Upper lobe of right lung (tissue), 1 donor: ENCODE measurements around the gene TP63. TPM values are rescaled to one million over a fixed set of nuclear protein-coding genes. Genes with fewer than 3 reads are reported as not detected.
A peak's percentile ranks its signal among the peaks of the same experiment; 100 is the strongest.

Experiments used
- ATAC-seq: fragments of 200-7000 bp; cut with Tn5 transposase; one replicate; pipeline ENCODE4 v1.9.1; 2020; ENCODE audit warnings: mild to moderate bottlenecking, moderate library complexity
- DNase-seq: peaks from one replicate; pipeline ENCODE4 v3.0.0-alpha.2; 2020
- H3K27ac ChIP-seq: fragments of 200-600 bp; one replicate; pipeline ENCODE4 v1.8.0; 2022
- H3K27me3 ChIP-seq: fragments of 200-600 bp; one replicate; pipeline ENCODE4 v1.8.0; 2022; ENCODE audit warnings: mild to moderate bottlenecking
- H3K36me3 ChIP-seq: fragments of 200-600 bp; one replicate; pipeline ENCODE4 v1.8.0; 2022
- H3K4me1 ChIP-seq: fragments of 200-600 bp; one replicate; pipeline ENCODE4 v1.8.0; 2022
- H3K4me3 ChIP-seq: fragments of 200-600 bp; one replicate; pipeline ENCODE4 v1.8.0; 2022; ENCODE audit warnings: mild to moderate bottlenecking
- H3K9me3 ChIP-seq: fragments of 200-600 bp; one replicate; pipeline ENCODE4 v1.8.0; 2022
- CTCF ChIP-seq: fragments of 200-600 bp; IDR thresholded peaks from one replicate; pipeline ENCODE4 v1.8.0; 2022; ENCODE audit warnings: antibody characterized with exemption
- intact Hi-C: fragments of 100-400 bp; cut with DNase I; formaldehyde crosslinking; loops from one replicate; pipeline ENCODE4 v1.11.0; 2022
- total RNA-seq: library from RNA; stranded (reverse); fragmentation: NEBNext Ultra II Directional; extraction: Animal tissue kit (Norgen Biotek cat#: 25700); gene quantifications from one replicate; pipeline ENCODE4 v1.2.1, GENCODE V29; 2021
- donor health status: DM: no; HTN: yes; CAD: no; lungs with severe emphysema.

Gene TP63
- total RNA-seq, 1 donor from 2014 or later: 1.3 TPM

GRCh38 chr3:189629803-189630455 lies 1.3 kb upstream of the TP63 start:
- no peaks in the 10 kb centered on the region for H3K9me3 ChIP-seq
- H3K36me3 ChIP-seq: no peaks in the 10 kb centered on the region
- intact Hi-C loops: no loop called here
- H3K27ac ChIP-seq: no peak overlapping the region
- no peak overlapping the region for H3K4me3 ChIP-seq
- ATAC-seq (peak; percentile 55), DNase-seq (peak; percentile 71)
- peaks cover 13% of the 10 kb centered on the region for H3K4me1 ChIP-seq
- TF ChIP-seq CTCF: no peak
- H3K27me3 ChIP-seq: no peaks in the 10 kb centered on the region

GRCh38 chr3:189630767-189631372 lies 319 bp upstream of the TP63 start:
- Histone ChIP-seq H3K9me3 (no peaks in the 10 kb centered on the region), H3K4me3 (no peak overlapping the region), H3K27ac (no peak overlapping the region), H3K27me3 (no peaks in the 10 kb centered on the region), H3K4me1 (peaks cover 13% of the 10 kb centered on the region), H3K36me3 (no peaks in the 10 kb centered on the region)
- DNase-seq (no peak), ATAC-seq (no peak)
- TF ChIP-seq CTCF: no peak
- intact Hi-C loops: no loop called here

- Histone ChIP-seq H3K27me3 (no peaks in the 10 kb centered on the region), H3K36me3 (no peaks in the 10 kb centered on the region), H3K27ac (no peak overlapping the region), H3K4me1 (peaks cover 13% of the 10 kb centered on the region), H3K9me3 (no peaks in the 10 kb centered on the region), H3K4me3 (no peak overlapping the region)
- intact Hi-C loops: no loop called here
- no peak for TF ChIP-seq CTCF
- ATAC-seq: no peak
- DNase-seq: no peak
Measured at GRCh38 chr3:189631409-189631808, 220 bp downstream of the TP63 start.

GRCh38 chr3:189632242-189632641 lies 1.1 kb downstream of the TP63 start:
- H3K9me3 ChIP-seq: no peaks in the 10 kb centered on the region
- no peaks in the 10 kb centered on the region for H3K27me3 ChIP-seq
- no peak overlapping the region for H3K27ac ChIP-seq
- no peak for TF ChIP-seq CTCF
- ATAC-seq (no peak), DNase-seq (no peak)
- intact Hi-C loops: no loop called here
- peaks cover 13% of the 10 kb centered on the region for H3K4me1 ChIP-seq
- H3K36me3 ChIP-seq: no peaks in the 10 kb centered on the region
- H3K4me3 ChIP-seq: no peak overlapping the region

GRCh38 chr3:189635339-189635738 lies 4.2 kb downstream of the TP63 start:
- DNase-seq: no peak
- TF ChIP-seq CTCF: no peak
- Histone ChIP-seq H3K27ac (no peak overlapping the region), H3K9me3 (no peaks in the 10 kb centered on the region), H3K27me3 (no peaks in the 10 kb centered on the region), H3K4me1 (peaks cover 4% of the 10 kb centered on the region), H3K36me3 (no peaks in the 10 kb centered on the region), H3K4me3 (no peak overlapping the region)
- no peak for ATAC-seq
- intact Hi-C loops: no loop called here
